CD14-positive monocyte (primary cell): ENCODE data around the gene PPIF. TPM values are rescaled to one million over a fixed set of nuclear protein-coding genes. Genes with fewer than 3 reads are reported as not detected.
A peak's percentile ranks its signal among the peaks of the same experiment; 100 is the strongest.

Experiments used
- DNase-seq, 3 donors: peaks; one replicate each; pipeline ENCODE4 v3.0.0-alpha.2; 2011 to 2022
- H2AFZ ChIP-seq: 2 replicates; pipeline ENCODE4 v1.6.0; 2012; ENCODE audit warnings: mild to moderate bottlenecking, low read depth, low read length, inconsistent platforms; ENCODE audit not compliant: insufficient read depth, poor library complexity, severe bottlenecking
- H3K27ac ChIP-seq, 2 donors: 1 replicate in 1 of 2; 2 replicates in 1 of 2; pipeline ENCODE4 v1.5.1; 2012 to 2013; ENCODE audit warnings: low read length in 2 of 2, control low read depth in 1 of 2, inconsistent platforms in 1 of 2, low read depth in 1 of 2, mild to moderate bottlenecking in 1 of 2
- H3K27me3 ChIP-seq, 2 donors: one replicate each; pipeline versions ENCODE4 v1.6.0 to v1.6.1; 2011 to 2013; ENCODE audit warnings: low read length in 2 of 2; ENCODE audit not compliant: control insufficient read depth in 2 of 2, insufficient read depth in 2 of 2
- H3K36me3 ChIP-seq, 2 donors: replicated peaks in 1 of 2; 1 replicate in 1 of 2; 2 replicates in 1 of 2; pipeline versions ENCODE4 v1.5.1 to v1.6.1; 2012 to 2013; ENCODE audit warnings: low read length in 2 of 2, control low read depth in 1 of 2, inconsistent platforms in 1 of 2, mild to moderate bottlenecking in 1 of 2; ENCODE audit not compliant: insufficient read depth in 2 of 2, control insufficient read depth in 1 of 2
- H3K4me1 ChIP-seq, 2 donors: 1 replicate in 1 of 2; 2 replicates in 1 of 2; pipeline versions ENCODE4 v1.5.1 to v1.6.1; 2012 to 2013; ENCODE audit warnings: low read length in 2 of 2, control low read depth in 1 of 2, inconsistent platforms in 1 of 2, mild to moderate bottlenecking in 1 of 2, moderate library complexity in 1 of 2; ENCODE audit not compliant: insufficient read depth in 2 of 2, control insufficient read depth in 1 of 2
- H3K4me2 ChIP-seq: replicated peaks from 2 replicates; pipeline ENCODE3; 2012; ENCODE audit warnings: low read length, moderate library complexity, mild to moderate bottlenecking; ENCODE audit not compliant: poor library complexity, severe bottlenecking; ENCODE audit errors: extremely low read depth
- H3K4me3 ChIP-seq, 3 experiments: fragments of 200-600 bp in 1 of 3; sonication (generic) in 1 of 3; replicated peaks in 1 of 3; 1 replicate in 2 of 3; 2 replicates in 1 of 3; pipeline ENCODE4 v1.5.1; 2011 to 2013; ENCODE audit warnings: low read length in 3 of 3, mild to moderate bottlenecking in 3 of 3, control low read depth in 2 of 3, low read depth in 2 of 3, inconsistent platforms in 1 of 3, moderate library complexity in 1 of 3
- H3K79me2 ChIP-seq: 2 replicates; pipeline ENCODE4 v1.6.0; 2012; ENCODE audit warnings: mild to moderate bottlenecking, control low read depth, inconsistent platforms, low read length, moderate library complexity; ENCODE audit not compliant: insufficient read depth
- H3K9ac ChIP-seq: 2 replicates; pipeline ENCODE4 v1.6.0; 2017; ENCODE audit warnings: low read length, mild to moderate bottlenecking; ENCODE audit not compliant: insufficient read depth, poor library complexity, severe bottlenecking
- H3K9me3 ChIP-seq, 2 donors: replicated peaks in 1 of 2; 1 replicate in 1 of 2; 2 replicates in 1 of 2; pipeline versions ENCODE4 v1.5.1 to v1.6.1; 2012 to 2013; ENCODE audit warnings: low read length in 2 of 2, control low read depth in 1 of 2; ENCODE audit not compliant: control insufficient read depth in 1 of 2, insufficient read depth in 1 of 2
- H4K20me1 ChIP-seq: 2 replicates; pipeline ENCODE4 v1.6.0; 2012; ENCODE audit warnings: mild to moderate bottlenecking, low read length, control low read depth, moderate library complexity; ENCODE audit not compliant: insufficient read depth
- H3K27ac Mint-ChIP-seq, 7 donors: one replicate each; pipeline ENCODE4 v1.8.0; 2020; ENCODE audit warnings: mild to moderate bottlenecking in 7 of 7, mixed read lengths in 7 of 7, moderate library complexity in 6 of 7, inconsistent platforms in 2 of 7
- H3K27me3 Mint-ChIP-seq, 3 donors: one replicate each; pipeline ENCODE4 v1.8.0; 2021 to 2022; ENCODE audit warnings: low read depth in 3 of 3, mild to moderate bottlenecking in 3 of 3, mixed read lengths in 3 of 3, moderate library complexity in 3 of 3, inconsistent platforms in 1 of 3
- H3K36me3 Mint-ChIP-seq, 2 donors: one replicate each; pipeline ENCODE4 v1.8.0; 2020; ENCODE audit warnings: mixed read lengths in 2 of 2, inconsistent platforms in 1 of 2, mild to moderate bottlenecking in 1 of 2
- H3K4me1 Mint-ChIP-seq: one replicate; pipeline ENCODE4 v1.8.0; 2020; ENCODE audit warnings: mild to moderate bottlenecking, mixed read lengths
- H3K4me3 Mint-ChIP-seq, 2 donors: one replicate each; pipeline ENCODE4 v1.8.0; 2020; ENCODE audit warnings: mild to moderate bottlenecking in 2 of 2, mixed read lengths in 2 of 2, moderate library complexity in 1 of 2
- H3K9me3 Mint-ChIP-seq, 7 donors: one replicate each; pipeline ENCODE4 v1.8.0; 2020 to 2022; ENCODE audit warnings: mixed read lengths in 7 of 7, mild to moderate bottlenecking in 6 of 7, moderate library complexity in 6 of 7, inconsistent platforms in 2 of 7
- WGBS: methylation state at CpG from one replicate; pipeline ENCODE4 v1.1.5; 2013; ENCODE audit warnings: missing lambda C conversion rate; ENCODE audit not compliant: insufficient coverage; 5-methylcytosine and 5-hydroxymethylcytosine counted together
- intact Hi-C, 2 donors: fragments of 100-400 bp; cut with micrococcal nuclease; formaldehyde crosslinking; loops; one replicate each; pipeline versions ENCODE4 v1.15.0 to v1.15.1; 2023
- polyA plus RNA-seq, 3 donors: library from polyadenylated mRNA; depleted of rRNA in 1 of 3; unstranded in 2 of 3; stranded (reverse) in 1 of 3; fragments of 300-500 nt in 2 of 3; fragments of >200 nt in 1 of 3; fragmentation: Illumina TruSeq in 2 of 3; gene quantifications; 1 replicate in 2 of 3; 2 replicates in 1 of 3; pipeline ENCODE4 v1.2.3, GENCODE V29; 2012 to 2021
- TF ChIP-seq, protein P1 (sequence below): fragments of 200-600 bp; IDR thresholded peaks from one replicate; pipeline ENCODE4 v1.8.0; 2022; ENCODE audit warnings: antibody characterized with exemption, mild to moderate bottlenecking

The PPIF gene
- polyA plus RNA-seq, 3 donors = 36.6 to 1,064 (median 52.3) TPM

- peaks cover 24% of the 10 kb centered on the region for H3K4me1 Mint-ChIP-seq
Observed at GRCh38 chr10:79335094-79335469, 12.2 kb upstream of the PPIF start.

GRCh38 chr10:79335470-79336235, 11.6 kb upstream of the PPIF start:
- 89% methylated on average over 11 of the region's 13 CpGs for WGBS
- Mint-ChIP-seq H3K27me3 (peaks cover 3 to 7% (median 5%) of the 10 kb centered on the region in 3 donors), H3K27ac (peak overlapping the region in 4 of 7 donors; percentile 43 to 91 (median 82))

More at GRCh38 chr10:79335094-79335469, 12.2 kb upstream of the PPIF start:
- Histone ChIP-seq H3K9ac (peak overlapping the region; percentile 25), H3K4me3 (no peak overlapping the region), H3K36me3 (no peaks in the 10 kb centered on the region), H2AFZ (no peak overlapping the region), H3K27ac (no peak overlapping the region), H3K79me2 (no peaks in the 10 kb centered on the region), H3K4me1 (peaks cover 15% of the 10 kb centered on the region in 2 donors), H3K4me2 (no peak overlapping the region), H3K9me3 (no peaks in the 10 kb centered on the region), H4K20me1 (no peaks in the 10 kb centered on the region), H3K27me3 (no peaks in the 10 kb centered on the region)
- TF ChIP-seq, protein P1, sequence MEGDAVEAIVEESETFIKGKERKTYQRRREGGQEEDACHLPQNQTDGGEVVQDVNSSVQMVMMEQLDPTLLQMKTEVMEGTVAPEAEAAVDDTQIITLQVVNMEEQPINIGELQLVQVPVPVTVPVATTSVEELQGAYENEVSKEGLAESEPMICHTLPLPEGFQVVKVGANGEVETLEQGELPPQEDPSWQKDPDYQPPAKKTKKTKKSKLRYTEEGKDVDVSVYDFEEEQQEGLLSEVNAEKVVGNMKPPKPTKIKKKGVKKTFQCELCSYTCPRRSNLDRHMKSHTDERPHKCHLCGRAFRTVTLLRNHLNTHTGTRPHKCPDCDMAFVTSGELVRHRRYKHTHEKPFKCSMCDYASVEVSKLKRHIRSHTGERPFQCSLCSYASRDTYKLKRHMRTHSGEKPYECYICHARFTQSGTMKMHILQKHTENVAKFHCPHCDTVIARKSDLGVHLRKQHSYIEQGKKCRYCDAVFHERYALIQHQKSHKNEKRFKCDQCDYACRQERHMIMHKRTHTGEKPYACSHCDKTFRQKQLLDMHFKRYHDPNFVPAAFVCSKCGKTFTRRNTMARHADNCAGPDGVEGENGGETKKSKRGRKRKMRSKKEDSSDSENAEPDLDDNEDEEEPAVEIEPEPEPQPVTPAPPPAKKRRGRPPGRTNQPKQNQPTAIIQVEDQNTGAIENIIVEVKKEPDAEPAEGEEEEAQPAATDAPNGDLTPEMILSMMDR = no peak
- Mint-ChIP-seq H3K4me3 (no peak overlapping the region), H3K9me3 (peaks cover 0 to 7% (median 3%) of the 10 kb centered on the region in 7 donors), H3K36me3 (peaks cover 0 to 3% of the 10 kb centered on the region in 2 donors), H3K27ac (peak overlapping the region in 4 of 7 donors; percentile 43 to 91 (median 82)), H3K27me3 (peaks cover 3 to 7% (median 5%) of the 10 kb centered on the region in 3 donors)
- peak in 1 of 3 donors; percentile 7 for DNase-seq
- WGBS = 75% methylated on average over 2 of the region's 2 CpGs
- intact Hi-C loops = no loop called here

More at GRCh38 chr10:79335470-79336235, 11.6 kb upstream of the PPIF start:
- TF ChIP-seq, protein P1 = no peak
- no peaks in the 10 kb centered on the region for H3K36me3 ChIP-seq
- H3K4me3 ChIP-seq = no peak overlapping the region
- H3K4me1 ChIP-seq = peaks cover 15% of the 10 kb centered on the region in 2 donors
- peak overlapping the region; percentile 25 for H3K9ac ChIP-seq
- no peak overlapping the region for H2AFZ ChIP-seq
- H4K20me1 ChIP-seq = no peaks in the 10 kb centered on the region
- peaks cover 0 to 3% of the 10 kb centered on the region in 2 donors for H3K36me3 Mint-ChIP-seq
- H3K4me3 Mint-ChIP-seq = no peak overlapping the region
- H3K27me3 ChIP-seq = no peaks in the 10 kb centered on the region
- H3K4me1 Mint-ChIP-seq = peaks cover 24% of the 10 kb centered on the region
- no peak overlapping the region for H3K27ac ChIP-seq
- intact Hi-C loops = no loop called here
- H3K79me2 ChIP-seq = no peaks in the 10 kb centered on the region
- H3K9me3 Mint-ChIP-seq = peaks cover 0 to 7% (median 3%) of the 10 kb centered on the region in 7 donors
- H3K4me2 ChIP-seq = no peak overlapping the region
- H3K9me3 ChIP-seq = no peaks in the 10 kb centered on the region
- no peak for DNase-seq
